Left lung (tissue), 10 donors: ENCODE results near the gene PCSK5. TPM values are rescaled to one million over a fixed set of nuclear protein-coding genes. Genes with fewer than 3 reads are reported as not detected.

ENCODE experiments used
- ATAC-seq: fragments of 200-7000 bp; cut with Tn5 transposase; one replicate; pipeline ENCODE4 v1.9.1; 2020; ENCODE audit warnings: moderate library complexity
- DNase-seq, 4 donors: peaks; one replicate each; pipeline ENCODE4 v3.0.0-alpha.2; 2013 to 2020
- H3K27ac ChIP-seq, 2 donors: fragments of 200-600 bp; sonication (generic) in 1 of 2; one replicate each; pipeline versions ENCODE4 v1.5.0 to v1.8.0; 2020 to 2021
- H3K27me3 ChIP-seq, 2 donors: fragments of 200-600 bp; sonication (generic) in 1 of 2; one replicate each; pipeline versions ENCODE4 v1.5.0 to v1.8.0; 2020 to 2021
- H3K36me3 ChIP-seq, 2 donors: fragments of 200-600 bp; sonication (generic) in 1 of 2; one replicate each; pipeline versions ENCODE4 v1.5.0 to v1.8.0; 2020 to 2021
- H3K4me1 ChIP-seq, 2 donors: fragments of 200-600 bp; one replicate each; pipeline ENCODE4 v1.8.0; 2021
- H3K4me3 ChIP-seq, 2 donors: fragments of 200-600 bp; sonication (generic) in 1 of 2; one replicate each; pipeline versions ENCODE4 v1.5.0 to v1.8.0; 2020 to 2021; ENCODE audit warnings: mild to moderate bottlenecking in 1 of 2
- H3K9me3 ChIP-seq, 2 donors: fragments of 200-600 bp; sonication (generic) in 1 of 2; one replicate each; pipeline versions ENCODE4 v1.5.0 to v1.8.0; 2020 to 2021
- CTCF ChIP-seq, 2 donors: fragments of 200-600 bp; sonication (generic) in 1 of 2; IDR thresholded peaks; one replicate each; pipeline versions ENCODE4 v1.5.0 to v1.8.0; 2021; ENCODE audit warnings: antibody characterized with exemption in 2 of 2
- intact Hi-C, 2 donors: fragments of 100-400 bp; cut with DNase I; formaldehyde crosslinking; loops; one replicate each; pipeline versions ENCODE4 v1.11.2 to v1.14.2; 2022
- polyA plus RNA-seq, 6 donors: library from polyadenylated mRNA; unstranded; fragments of 120-200 nt; gene quantifications; one replicate each; pipeline ENCODE4 v1.2.1, GENCODE V29; 2013; ENCODE audit not compliant: insufficient read length in 6 of 6
- total RNA-seq, 2 donors: library from RNA; stranded (reverse); fragmentation: NEBNext Ultra II Directional; extraction: Animal tissue kit (Norgen Biotek cat#: 25700); gene quantifications; one replicate each; pipeline ENCODE4 v1.2.1, GENCODE V29; 2021
- donor health status: DM: no; HTN: yes; CAD: no.
- donor health status: DM: no; HTN: no; CAD: no.

Gene PCSK5
- total and polyA plus RNA-seq, 8 donors, result 6.8 to 20.3 (median 11.3) TPM

GRCh38 chr9:76192013-76192412 is 301.5 kb downstream of the PCSK5 start:
- Histone ChIP-seq H3K27ac (no peak overlapping the region), H3K4me3 (no peak overlapping the region), H3K9me3 (no peaks in the 10 kb centered on the region), H3K36me3 (peaks cover 0 to 9% of the 10 kb centered on the region in 2 donors), H3K27me3 (no peaks in the 10 kb centered on the region), H3K4me1 (no peaks in the 10 kb centered on the region)
- intact Hi-C loops, result no loop called here
- no peak for ATAC-seq
- no peak for DNase-seq
- no peak for TF ChIP-seq CTCF (IDR thresholded peaks at IDR 0.05)

- Histone ChIP-seq H3K36me3 (peaks cover 0 to 9% of the 10 kb centered on the region in 2 donors), H3K4me1 (no peaks in the 10 kb centered on the region), H3K4me3 (no peak overlapping the region), H3K9me3 (no peaks in the 10 kb centered on the region), H3K27me3 (no peaks in the 10 kb centered on the region), H3K27ac (no peak overlapping the region)
- intact Hi-C loops, result no loop called here
- DNase-seq, result no peak
- no peak for TF ChIP-seq CTCF (IDR thresholded peaks at IDR 0.05)
- ATAC-seq, result no peak
Observed at GRCh38 chr9:76194896-76195295, 304.4 kb downstream of the PCSK5 start.

- intact Hi-C loops, result no loop called here
- H3K27me3 ChIP-seq, result no peaks in the 10 kb centered on the region
- ATAC-seq (peak; percentile 69), DNase-seq (peak in 2 of 4 donors; percentile 24 to 57)
- H3K9me3 ChIP-seq, result no peaks in the 10 kb centered on the region
- no peaks in the 10 kb centered on the region for H3K36me3 ChIP-seq
- TF ChIP-seq CTCF (IDR thresholded peaks at IDR 0.05), result no peak
- H3K4me3 ChIP-seq, result no peak overlapping the region
- H3K4me1 ChIP-seq, result no peaks in the 10 kb centered on the region
- H3K27ac ChIP-seq, result no peak overlapping the region
Observed at GRCh38 chr9:76198336-76198735, 307.9 kb downstream of the PCSK5 start.

GRCh38 chr9:76200315-76200714 is 309.8 kb downstream of the PCSK5 start:
- no peak for ATAC-seq
- Histone ChIP-seq H3K36me3 (no peaks in the 10 kb centered on the region), H3K4me1 (no peaks in the 10 kb centered on the region), H3K27me3 (no peaks in the 10 kb centered on the region), H3K9me3 (no peaks in the 10 kb centered on the region), H3K4me3 (no peak overlapping the region), H3K27ac (no peak overlapping the region)
- no peak for TF ChIP-seq CTCF (IDR thresholded peaks at IDR 0.05)
- DNase-seq, result no peak
- intact Hi-C loops, result no loop called here

GRCh38 chr9:76200745-76201144 is 310.3 kb downstream of the PCSK5 start:
- no peaks in the 10 kb centered on the region for H3K27me3 ChIP-seq
- no peak for DNase-seq
- intact Hi-C loops, result no loop called here

More at GRCh38 chr9:76200745-76201144, 310.3 kb downstream of the PCSK5 start:
- Histone ChIP-seq H3K36me3 (no peaks in the 10 kb centered on the region), H3K9me3 (no peaks in the 10 kb centered on the region), H3K4me3 (no peak overlapping the region), H3K4me1 (no peaks in the 10 kb centered on the region), H3K27ac (no peak overlapping the region)
- no peak for TF ChIP-seq CTCF (IDR thresholded peaks at IDR 0.05)
- ATAC-seq, result no peak
